Sciatic nerve (tissue), 2 donors: ENCODE results near the gene TSC22D4. TPM values are rescaled to one million over a fixed set of nuclear protein-coding genes. Genes with fewer than 3 reads are reported as not detected.

ENCODE experiments used
- ATAC-seq: fragments of 200-7000 bp; cut with Tn5 transposase; one replicate; pipeline ENCODE4 v1.9.1; 2020; ENCODE audit warnings: mild to moderate bottlenecking, moderate library complexity
- DNase-seq: peaks from one replicate; pipeline ENCODE4 v3.0.0-alpha.2; 2020; ENCODE audit warnings: low spot score
- intact Hi-C: fragments of 100-400 bp; cut with DNase I; formaldehyde crosslinking; loops from one replicate; pipeline ENCODE4 v1.14.2; 2022
- total RNA-seq: library from RNA; stranded (reverse); fragmentation: NEBNext Ultra II Directional; extraction: Animal tissue kit (Norgen Biotek cat#: 25700); gene quantifications from one replicate; pipeline ENCODE4 v1.2.1, GENCODE V29; 2021
- donor health status: DM: no; HTN: no; CAD: no.
- donor health status: DM: no; HTN: no; CAD: no.

The TSC22D4 gene
- total RNA-seq, 1 donor from 2014 or later: 148 TPM

- intact Hi-C loops: no loop called here
- DNase-seq: no peak
- ATAC-seq: no peak
Measured at GRCh38 chr7:100496509-100496908, 17.5 kb upstream of the TSC22D4 start.

- peak; percentile 59 for ATAC-seq
- DNase-seq: no peak
- intact Hi-C loops: no loop called here
Measured at GRCh38 chr7:100493476-100494264, 14.7 kb upstream of the TSC22D4 start.

- intact Hi-C loops: no loop called here
- DNase-seq (no peak), ATAC-seq (no peak)
Measured at GRCh38 chr7:100492738-100493475, 13.9 kb upstream of the TSC22D4 start.

- DNase-seq: no peak
- intact Hi-C loops: no loop called here
- no peak for ATAC-seq
Measured at GRCh38 chr7:100491192-100491578, 12.2 kb upstream of the TSC22D4 start.

GRCh38 chr7:100490483-100491191, 11.6 kb upstream of the TSC22D4 start:
- no peak for ATAC-seq

GRCh38 chr7:100489824-100490223, 10.8 kb upstream of the TSC22D4 start:
- DNase-seq (no peak), ATAC-seq (peak; percentile 69)
- intact Hi-C loops: no loop called here

More at GRCh38 chr7:100490483-100491191, 11.6 kb upstream of the TSC22D4 start:
- DNase-seq: no peak
- intact Hi-C loops: no loop called here

- ATAC-seq (no peak), DNase-seq (no peak)
- intact Hi-C loops: no loop called here
Measured at GRCh38 chr7:100489121-100489520, 10.1 kb upstream of the TSC22D4 start.

- intact Hi-C loops: no loop called here
- no peak for ATAC-seq
Measured at GRCh38 chr7:100488333-100489095, 9.5 kb upstream of the TSC22D4 start.

GRCh38 chr7:100486753-100487446, 7.9 kb upstream of the TSC22D4 start:
- DNase-seq: no peak
- ATAC-seq: no peak
- intact Hi-C loops: no loop called here

More at GRCh38 chr7:100488333-100489095, 9.5 kb upstream of the TSC22D4 start:
- no peak for DNase-seq

- intact Hi-C loops: no loop called here
- DNase-seq (no peak), ATAC-seq (no peak)
Measured at GRCh38 chr7:100486111-100486636, 7.2 kb upstream of the TSC22D4 start.

GRCh38 chr7:100485471-100485876, 6.5 kb upstream of the TSC22D4 start:
- DNase-seq (no peak), ATAC-seq (peak; percentile 1)
- intact Hi-C loops: no loop called here

- intact Hi-C loops: no loop called here
- ATAC-seq: peak; percentile 36
Measured at GRCh38 chr7:100484673-100485045, 5.6 kb upstream of the TSC22D4 start.

GRCh38 chr7:100483722-100484672, 5.0 kb upstream of the TSC22D4 start, which contains the start of gene NYAP1:
Gene NYAP1 (plus strand): TSS chr7:100483927. CDS start chr7:100485312, 1,385 bp downstream.
- ATAC-seq (peak; percentile 76), DNase-seq (peak; percentile 84)
- intact Hi-C loops: no loop called here

More at GRCh38 chr7:100484673-100485045, 5.6 kb upstream of the TSC22D4 start:
- DNase-seq: no peak

GRCh38 chr7:100483090-100483721, 4.2 kb upstream of the TSC22D4 start:
- ATAC-seq: peak; percentile 1
- intact Hi-C loops: no loop called here
- peak; percentile 84 for DNase-seq

GRCh38 chr7:100482728-100483089, 3.7 kb upstream of the TSC22D4 start:
- ATAC-seq (no peak), DNase-seq (no peak)
- intact Hi-C loops: no loop called here

GRCh38 chr7:100481466-100481865, 2.5 kb upstream of the TSC22D4 start:
- DNase-seq (no peak), ATAC-seq (no peak)
- intact Hi-C loops: no loop called here

- ATAC-seq (no peak), DNase-seq (no peak)
- intact Hi-C loops: no loop called here
Measured at GRCh38 chr7:100477871-100478267, 1.1 kb downstream of the TSC22D4 start.
